Progenitor cell of endocrine pancreas (in vitro differentiated cells): ENCODE data around the gene HEATR5A. TPM values are rescaled to one million over a fixed set of nuclear protein-coding genes. Genes with fewer than 3 reads are reported as not detected.

ENCODE experiments used
- DNase-seq: peaks from one replicate; pipeline ENCODE4 v3.0.0; 2021; ENCODE audit warnings: low spot score; ENCODE audit not compliant: unreplicated experiment
- H3K27ac Mint-ChIP-seq: 2 replicates; pipeline ENCODE4 v1.8.0; 2021; ENCODE audit warnings: mild to moderate bottlenecking, moderate library complexity, mixed read lengths
- H3K27me3 Mint-ChIP-seq: 2 replicates; pipeline ENCODE4 v1.8.0; 2021; ENCODE audit warnings: mixed read lengths
- H3K36me3 Mint-ChIP-seq: 2 replicates; pipeline ENCODE4 v1.8.0; 2022; ENCODE audit warnings: mixed read lengths; ENCODE audit not compliant: insufficient read depth
- H3K4me1 Mint-ChIP-seq: 2 replicates; pipeline ENCODE4 v1.8.0; 2021; ENCODE audit warnings: low read depth, mixed read lengths
- H3K4me3 Mint-ChIP-seq: 2 replicates; pipeline ENCODE4 v1.8.0; 2021; ENCODE audit warnings: low read depth, mild to moderate bottlenecking, moderate library complexity, mixed read lengths
- H3K9me3 Mint-ChIP-seq: 2 replicates; pipeline ENCODE4 v1.8.0; 2021; ENCODE audit warnings: low read depth, mixed read lengths
- CTCF ChIP-seq: fragments of 200-600 bp; sonication (generic); IDR thresholded peaks from one replicate; pipeline ENCODE4 v1.5.0; 2021; ENCODE audit warnings: antibody characterized with exemption, mild to moderate bottlenecking; ENCODE audit not compliant: unreplicated experiment
- total RNA-seq: library from RNA; stranded (reverse); gene quantifications from 2 replicates; pipeline ENCODE4 v1.2.1, GENCODE V29; 2021

HEATR5A gene
- total RNA-seq, 1 donor from 2014 or later, result 28.3 TPM

GRCh38 chr14:31271648-31272047 is 148.7 kb downstream of the HEATR5A start:
- DNase-seq, result no peak
- H3K9me3 Mint-ChIP-seq, result peaks cover 28% of the 10 kb centered on the region
- H3K27ac Mint-ChIP-seq, result no peak overlapping the region
- no peak overlapping the region for H3K4me3 Mint-ChIP-seq
- TF ChIP-seq CTCF, result no peak
- H3K36me3 Mint-ChIP-seq, result no peaks in the 10 kb centered on the region
- no peaks in the 10 kb centered on the region for H3K27me3 Mint-ChIP-seq
- H3K4me1 Mint-ChIP-seq, result no peaks in the 10 kb centered on the region

- DNase-seq, result no peak
- Mint-ChIP-seq H3K4me1 (no peaks in the 10 kb centered on the region), H3K27ac (no peak overlapping the region), H3K36me3 (no peaks in the 10 kb centered on the region), H3K9me3 (peaks cover 27% of the 10 kb centered on the region), H3K4me3 (no peak overlapping the region), H3K27me3 (no peaks in the 10 kb centered on the region)
- no peak for TF ChIP-seq CTCF
Observed at GRCh38 chr14:31270196-31270772, 150.1 kb downstream of the HEATR5A start.

GRCh38 chr14:31269634-31270195 is 150.6 kb downstream of the HEATR5A start:
- no peak for TF ChIP-seq CTCF
- no peak overlapping the region for H3K27ac Mint-ChIP-seq
- H3K36me3 Mint-ChIP-seq, result no peaks in the 10 kb centered on the region
- no peak overlapping the region for H3K4me3 Mint-ChIP-seq
- H3K9me3 Mint-ChIP-seq, result peaks cover 27% of the 10 kb centered on the region
- no peaks in the 10 kb centered on the region for H3K27me3 Mint-ChIP-seq
- no peaks in the 10 kb centered on the region for H3K4me1 Mint-ChIP-seq
- no peak for DNase-seq

- no peak for DNase-seq
- Mint-ChIP-seq H3K4me3 (no peak overlapping the region), H3K27me3 (no peaks in the 10 kb centered on the region), H3K9me3 (peaks cover 25% of the 10 kb centered on the region), H3K27ac (no peak overlapping the region), H3K36me3 (no peaks in the 10 kb centered on the region), H3K4me1 (no peaks in the 10 kb centered on the region)
- no peak for TF ChIP-seq CTCF
Observed at GRCh38 chr14:31268216-31268615, 152.1 kb downstream of the HEATR5A start.

GRCh38 chr14:31266437-31267331 is 153.7 kb downstream of the HEATR5A start:
- Mint-ChIP-seq H3K27ac (no peak overlapping the region), H3K4me1 (no peaks in the 10 kb centered on the region), H3K9me3 (peaks cover 21% of the 10 kb centered on the region), H3K36me3 (no peaks in the 10 kb centered on the region), H3K27me3 (no peaks in the 10 kb centered on the region), H3K4me3 (no peak overlapping the region)
- no peak for DNase-seq
- TF ChIP-seq CTCF, result no peak
